SH-SY5Y (cell line): ENCODE data around the gene TMEM190.

Source experiments
- GATA2 ChIP-seq: IDR thresholded peaks from 2 replicates; pipeline ENCODE4 v1.6.1; 2011; ENCODE audit warnings: mild to moderate bottlenecking, low read depth, low read length
- GATA3 ChIP-seq: IDR thresholded peaks from 2 replicates; pipeline ENCODE4 v1.6.1; 2011; ENCODE audit warnings: low read depth, mild to moderate bottlenecking, low read length, moderate library complexity

DNA sequence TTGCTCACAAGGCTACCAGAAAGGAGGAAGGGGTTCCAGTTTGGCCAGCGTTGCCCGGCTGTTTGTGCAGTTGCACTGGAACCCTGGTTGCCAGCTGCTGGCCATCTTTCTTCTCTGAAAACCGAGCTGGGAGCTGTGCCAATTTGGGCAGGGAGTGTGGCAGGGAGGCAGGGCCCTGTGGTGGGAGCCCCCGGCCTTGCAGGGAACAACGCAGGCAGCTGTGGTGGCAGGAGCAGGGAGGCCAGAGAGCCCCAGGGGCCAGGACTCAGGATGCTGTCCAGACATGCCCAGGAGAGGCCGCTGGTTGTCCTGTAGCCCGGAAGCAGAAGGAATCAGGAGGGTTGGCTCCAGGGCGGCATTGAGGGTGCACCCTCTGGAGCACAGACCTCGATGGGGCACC lies 32.2 kb upstream of the TMEM190 start:
- TF ChIP-seq GATA3, result no peak
- TF ChIP-seq GATA2, result no peak
